ENCODE data around the gene SYTL2. TPM values are rescaled to one million over a fixed set of nuclear protein-coding genes. Genes with fewer than 3 reads are reported as not detected.

SYTL2 gene
- total RNA-seq, 1 experiment from 2014 or later: 5.2 TPM

GRCh38 chr11:85772695-85773094, 38.2 kb downstream of the SYTL2 start:
- no peaks in the 10 kb centered on the region for H3K9me3 ChIP-seq (ENCODE audit: control insufficient read depth, low read depth, low read length)
- no peak for DNase-seq
- no peaks in the 10 kb centered on the region for H3K79me2 ChIP-seq (ENCODE audit: insufficient read depth, low read length)
- no peak overlapping the region for H3K14ac ChIP-seq (ENCODE audit: insufficient read depth, low read length)
- H2BK120ac ChIP-seq (ENCODE audit: low read depth, low read length, poor library complexity, severe bottlenecking): no peak overlapping the region
- H3K9me3 Mint-ChIP-seq: peaks cover 2 to 8% of the 10 kb centered on the region in 2 experiments; a peak in 3 of 5 replicates
- no peak overlapping the region for H3K56ac ChIP-seq (ENCODE audit: insufficient read length, low read depth, low read length)
- H2BK12ac ChIP-seq (ENCODE audit: insufficient read length, low read depth, low read length): no peak overlapping the region
- peaks cover 0 to 13% (median 1%) of the 10 kb centered on the region in 3 experiments; a peak in 3 of 7 replicates for H3K36me3 Mint-ChIP-seq (ENCODE audit: insufficient read depth in 1 of 3, low read depth in 3 of 3)
- H4K5ac ChIP-seq (ENCODE audit: insufficient read length, low read depth, low read length): no peak overlapping the region
- no peak for TF ChIP-seq CTCF (conservative IDR thresholded peaks at IDR 0.05)
- H2AFZ ChIP-seq (ENCODE audit: low read length): no peak overlapping the region
- H3K27ac Mint-ChIP-seq: peak overlapping the region in 1 of 3 experiments; percentile 13; a peak in 2 of 7 replicates
- H3K4me2 ChIP-seq (ENCODE audit: insufficient read depth, insufficient read length, low read length): no peak overlapping the region
- no peak overlapping the region for H3K27ac ChIP-seq (ENCODE audit: insufficient read length, low read depth, low read length)
- H4K91ac ChIP-seq (ENCODE audit: insufficient read length, low read depth, low read length): no peak overlapping the region
- no peak overlapping the region for H2BK15ac ChIP-seq (ENCODE audit: low read depth, low read length)
- H3K18ac ChIP-seq (ENCODE audit: insufficient read length, low read depth, low read length): no peak overlapping the region
- no peaks in the 10 kb centered on the region; the same call in 1 of the 2 replicates for H3K27me3 Mint-ChIP-seq (ENCODE audit: low read depth)
- no peaks in the 10 kb centered on the region for H3K27me3 ChIP-seq (ENCODE audit: insufficient read depth, low read length)
- no peak overlapping the region for H2AK5ac ChIP-seq (ENCODE audit: insufficient read length, low read length)
- H4K20me1 ChIP-seq (ENCODE audit: control insufficient read depth, insufficient read depth, insufficient read length): no peaks in the 10 kb centered on the region
- no peak overlapping the region for H3K23ac ChIP-seq (ENCODE audit: insufficient read length, low read depth, low read length)
- H3K4me1 ChIP-seq (ENCODE audit: insufficient read depth, low read length): peaks cover 19% of the 10 kb centered on the region; the same call in 1 of the 2 replicates
- H3K9ac ChIP-seq (ENCODE audit: extremely low read depth, insufficient read length, low read length): no peak overlapping the region
- H2BK5ac ChIP-seq (ENCODE audit: insufficient read length, low read length): no peak overlapping the region
- no peak overlapping the region for H3T11ph ChIP-seq (ENCODE audit: low read length)
- no peaks in the 10 kb centered on the region for H3K79me1 ChIP-seq (ENCODE audit: insufficient read depth, low read depth, low read length, poor library complexity, severe bottlenecking)
- H3K4ac ChIP-seq (ENCODE audit: low read depth, low read length): no peak overlapping the region
- H2BK20ac ChIP-seq (ENCODE audit: low read depth, low read length, poor library complexity, severe bottlenecking): no peak overlapping the region
- H3K23me2 ChIP-seq (ENCODE audit: insufficient read length, low read depth, low read length, poor library complexity, severe bottlenecking): no peaks in the 10 kb centered on the region
- no peak overlapping the region for H4K8ac ChIP-seq (replicated peaks; ENCODE audit: insufficient read length, low read depth, low read length)
- peaks cover 14 to 21% of the 10 kb centered on the region in 2 experiments for H3K4me1 Mint-ChIP-seq
- no peak overlapping the region for H3K4me3 Mint-ChIP-seq
